Pancreas (tissue), 10 donors: ENCODE data around the gene TXNDC11. TPM values are rescaled to one million over a fixed set of nuclear protein-coding genes. Genes with fewer than 3 reads are reported as not detected.

Experiments
- ATAC-seq, 4 donors: fragments of 200-7000 bp; cut with Tn5 transposase; one replicate each; pipeline versions ENCODE4 v1.8.0 to v1.9.1; 2020; ENCODE audit warnings: mild to moderate bottlenecking in 4 of 4, moderate library complexity in 4 of 4
- DNase-seq, 6 donors: peaks; one replicate each; pipeline ENCODE4 v3.0.0-alpha.2; 2020
- FAIRE-seq: peaks from 2 replicates; lab custom pipeline; 2012; peaks lifted over from hg19 to GRCh38; lab: Jason Lieb, UNC
- H3K27ac ChIP-seq, 4 donors: fragments of 200-600 bp; sonication (generic); 1 replicate in 3 of 4; 2 replicates in 1 of 4; pipeline versions ENCODE4 v1.5.0 to v1.8.0; 2020
- H3K27me3 ChIP-seq, 4 donors: fragments of 200-600 bp; one replicate each; pipeline ENCODE4 v1.8.0; 2021
- H3K36me3 ChIP-seq, 3 donors: fragments of 200-600 bp; sonication (generic) in 1 of 3; one replicate each; pipeline versions ENCODE4 v1.5.0 to v1.8.0; 2020 to 2021
- H3K4me1 ChIP-seq, 3 donors: fragments of 200-600 bp; one replicate each; pipeline ENCODE4 v1.8.0; 2021
- H3K4me3 ChIP-seq, 4 donors: fragments of 200-600 bp; sonication (generic) in 2 of 4; one replicate each; pipeline versions ENCODE4 v1.5.0 to v1.8.0; 2020 to 2021
- H3K9me3 ChIP-seq, 4 donors: fragments of 200-600 bp; one replicate each; pipeline ENCODE4 v1.8.0; 2021
- CTCF ChIP-seq, 4 donors: fragments of 200-600 bp; sonication (generic) in 3 of 4; IDR thresholded peaks; one replicate each; pipeline versions ENCODE4 v1.5.0 to v1.8.0; 2021; ENCODE audit warnings: antibody characterized with exemption in 4 of 4
- WGBS, 2 donors: extraction: QIAGEN DNeasy Blood & Tissue Kit; methylation state at CpG; one replicate each; pipeline ENCODE4 v1.1.7; 2013; 5-methylcytosine and 5-hydroxymethylcytosine counted together
- intact Hi-C, 3 donors: fragments of 100-400 bp; cut with DNase I; formaldehyde crosslinking; loops; one replicate each; pipeline versions ENCODE4 v1.11.1 to v1.14.2; 2022
- polyA plus RNA-seq, 2 donors: library from polyadenylated mRNA; stranded (reverse); fragments of 200-250 nt; gene quantifications; one replicate each; pipeline ENCODE4 v1.2.3, GENCODE V29; 2013
- total RNA-seq, 6 donors: library from RNA; stranded (reverse); fragmentation: NEBNext Ultra II Directional in 4 of 6; extraction: Animal tissue kit (Norgen Biotek cat#: 25700) in 4 of 6; gene quantifications; one replicate each; pipeline versions ENCODE4 v1.2.1 to v1.2.4, GENCODE V29; 2021 to 2023
- donor health status: healthy with polysubstance abuse.
- donor health status: DM: no; HTN: no; CAD: no; lungs with moderate emphysema.
- donor health status: DM: no; HTN: no; CAD: no.
- donor health status: control.
- donor health status: control.
- donor health status: Bipolar disorder and iron deficiency.
- donor health status: DM: yes; HTN: yes; CAD: no.
- donor health status: DM: no; HTN: no; CAD: no.
- donor health status: DM: no; HTN: no; CAD: no.
- donor health status: DM: yes; HTN: yes; CAD: no.

Gene TXNDC11
- total and polyA plus RNA-seq, 8 donors, result 28.1 to 80.8 (median 37.1) TPM

GRCh38 chr16:11692651-11693050 lies 50.0 kb downstream of the TXNDC11 start:
- 60 to 67% methylated on average over 6 of the region's 6 CpGs for WGBS, 2 donors
- no peak for TF ChIP-seq CTCF (IDR thresholded peaks at IDR 0.05)
- no peak overlapping the region for H3K27ac ChIP-seq
- intact Hi-C loops, result no loop called here
- ATAC-seq, result peak in 2 of 4 donors; percentile 12 to 32
- FAIRE-seq, result no peak
- no peak overlapping the region for H3K4me3 ChIP-seq
- peaks cover 8 to 21% (median 13%) of the 10 kb centered on the region in 3 donors for H3K4me1 ChIP-seq
- H3K27me3 ChIP-seq, result no peaks in the 10 kb centered on the region
- H3K9me3 ChIP-seq, result no peaks in the 10 kb centered on the region
- no peak for DNase-seq
- H3K36me3 ChIP-seq, result peaks cover 8 to 50% (median 12%) of the 10 kb centered on the region in 3 donors

DNA sequence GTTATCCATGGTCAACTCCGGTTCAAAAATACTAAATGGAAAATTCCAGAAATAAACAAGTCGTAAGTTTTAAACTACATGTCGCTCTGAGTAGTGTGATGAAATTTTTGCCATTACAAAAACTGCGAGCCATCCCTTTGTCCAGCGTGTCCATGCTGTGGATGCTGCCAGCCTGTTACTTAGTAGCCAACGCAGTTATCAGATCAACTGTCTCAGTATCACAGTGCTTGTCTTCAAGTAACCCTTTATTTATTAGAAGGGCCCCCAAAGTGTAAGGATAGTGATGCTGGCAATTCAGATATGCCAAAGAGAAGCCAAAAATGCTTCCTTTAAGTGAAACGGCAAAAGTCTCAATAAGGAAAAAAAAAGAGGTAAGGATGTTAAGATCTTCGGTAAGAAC lies 50.5 kb downstream of the TXNDC11 start:
- H3K27me3 ChIP-seq, result no peaks in the 10 kb centered on the region
- H3K27ac ChIP-seq, result no peak overlapping the region
- no peak overlapping the region for H3K4me3 ChIP-seq
- WGBS, 2 donors, result 72 to 76% methylated on average over 8 of the region's 8 CpGs
- no peaks in the 10 kb centered on the region for H3K9me3 ChIP-seq
- peaks cover 8 to 21% (median 13%) of the 10 kb centered on the region in 3 donors for H3K4me1 ChIP-seq
- no peak for TF ChIP-seq CTCF (IDR thresholded peaks at IDR 0.05)
- no peak for ATAC-seq
- DNase-seq, result no peak
- intact Hi-C loops, result no loop called here
- peaks cover 12 to 50% (median 17%) of the 10 kb centered on the region in 3 donors for H3K36me3 ChIP-seq
- FAIRE-seq, result no peak

DNA sequence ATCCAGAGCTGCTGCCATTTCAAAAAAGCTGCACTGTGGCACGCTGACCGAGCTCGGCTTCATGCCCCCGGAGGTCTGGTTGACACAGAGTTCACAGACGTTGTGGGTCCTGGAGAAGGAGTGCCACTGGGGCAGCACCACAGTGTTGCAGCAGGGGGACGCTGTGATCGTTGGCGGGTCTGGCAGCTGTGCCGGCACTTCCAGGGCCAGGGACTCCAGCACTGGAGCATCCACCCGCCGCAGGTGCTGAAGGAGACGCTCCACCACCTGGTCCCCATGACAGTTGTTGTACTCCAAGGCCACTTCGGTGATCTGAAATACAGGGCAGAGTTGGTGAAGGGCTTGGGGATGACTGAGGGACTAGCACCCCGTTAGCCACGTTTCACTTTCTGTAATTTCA lies 50.9 kb downstream of the TXNDC11 start:
- intact Hi-C loops, result no loop called here
- H3K36me3 ChIP-seq, result peaks cover 12 to 50% (median 17%) of the 10 kb centered on the region in 3 donors
- no peak for FAIRE-seq
- no peak for TF ChIP-seq CTCF (IDR thresholded peaks at IDR 0.05)
- no peaks in the 10 kb centered on the region for H3K9me3 ChIP-seq
- no peak overlapping the region for H3K27ac ChIP-seq
- no peak overlapping the region for H3K4me3 ChIP-seq
- peak in 1 of 6 donors; percentile 36 for DNase-seq
- no peak for ATAC-seq
- 86 to 94% methylated on average over 15 of the region's 15 CpGs for WGBS, 2 donors
- H3K4me1 ChIP-seq, result peaks cover 8 to 21% (median 13%) of the 10 kb centered on the region in 3 donors
- no peaks in the 10 kb centered on the region for H3K27me3 ChIP-seq

GRCh38 chr16:11691235-11691634 lies 51.4 kb downstream of the TXNDC11 start:
- H3K4me1 ChIP-seq, result peaks cover 8 to 21% (median 13%) of the 10 kb centered on the region in 3 donors
- no peak overlapping the region for H3K4me3 ChIP-seq
- no peak for DNase-seq
- ATAC-seq, result no peak
- H3K27me3 ChIP-seq, result no peaks in the 10 kb centered on the region
- WGBS, 2 donors, result 89 to 92% methylated on average over 5 of the region's 5 CpGs
- no peaks in the 10 kb centered on the region for H3K9me3 ChIP-seq
- intact Hi-C loops, result no loop called here
- H3K36me3 ChIP-seq, result peaks cover 12 to 50% (median 17%) of the 10 kb centered on the region in 3 donors
- no peak for FAIRE-seq
- H3K27ac ChIP-seq, result no peak overlapping the region
- no peak for TF ChIP-seq CTCF (IDR thresholded peaks at IDR 0.05)

DNA sequence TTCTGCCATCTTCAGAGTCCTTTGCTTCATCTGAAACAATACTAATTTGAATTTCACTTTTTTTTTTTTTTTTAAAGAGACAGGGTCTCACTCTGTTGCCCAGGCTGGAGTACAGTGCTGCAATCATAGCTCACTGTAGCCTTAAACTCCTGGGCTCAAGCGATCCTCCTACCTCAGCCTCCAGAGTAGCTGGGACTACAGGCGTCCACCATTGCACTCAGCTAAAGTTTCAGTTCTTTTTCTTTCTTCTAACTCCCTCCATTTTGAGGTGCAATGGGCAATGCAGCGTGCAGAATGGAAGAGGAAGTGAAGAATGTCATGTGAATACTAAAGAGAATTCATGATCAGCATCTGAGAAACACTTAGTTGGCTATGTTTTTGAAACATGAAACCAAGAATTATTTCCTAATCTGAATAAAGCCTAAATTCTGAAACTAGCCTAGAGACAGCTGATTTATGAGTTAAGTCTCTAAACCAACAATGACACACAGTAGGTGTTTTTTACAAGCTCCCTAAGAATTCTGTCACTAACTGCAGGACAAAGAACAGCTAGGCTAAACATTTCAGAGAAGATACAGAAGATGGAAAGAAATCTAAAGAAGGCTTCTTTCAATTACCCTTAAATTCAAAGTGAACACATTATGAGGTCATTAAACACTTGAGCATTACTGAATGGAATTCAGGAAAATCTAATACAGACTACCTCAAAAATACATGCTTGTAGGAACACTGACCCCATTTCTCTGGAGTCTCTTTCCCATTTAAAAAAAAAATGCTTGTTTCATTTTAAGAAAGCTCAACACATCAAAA lies 53.4 kb downstream of the TXNDC11 start:
- peak overlapping the region in 2 of 4 donors; percentile 45 to 62 for H3K27ac ChIP-seq
- peaks cover 8 to 21% (median 13%) of the 10 kb centered on the region in 3 donors for H3K4me1 ChIP-seq
- 87 to 94% methylated on average over 3 of the region's 3 CpGs for WGBS, 2 donors
- TF ChIP-seq CTCF (IDR thresholded peaks at IDR 0.05), result no peak
- no peak overlapping the region for H3K4me3 ChIP-seq
- intact Hi-C loops, result no loop called here
- DNase-seq (no peak), ATAC-seq (peak in 3 of 4 donors; percentile 7 to 15 (median 10)), FAIRE-seq (no peak)
- H3K36me3 ChIP-seq, result peaks cover 12 to 52% (median 22%) of the 10 kb centered on the region in 3 donors
- no peaks in the 10 kb centered on the region for H3K27me3 ChIP-seq
- H3K9me3 ChIP-seq, result no peaks in the 10 kb centered on the region
